GM18861 (cell line): ENCODE results near the gene CHML.

Experiments
- ATAC-seq: cut with Tn5 transposase; IDR thresholded peaks from one replicate; pipeline ENCODE4 v1.9.1; 2021; ENCODE audit not compliant: unreplicated experiment

CHML gene

DNA sequence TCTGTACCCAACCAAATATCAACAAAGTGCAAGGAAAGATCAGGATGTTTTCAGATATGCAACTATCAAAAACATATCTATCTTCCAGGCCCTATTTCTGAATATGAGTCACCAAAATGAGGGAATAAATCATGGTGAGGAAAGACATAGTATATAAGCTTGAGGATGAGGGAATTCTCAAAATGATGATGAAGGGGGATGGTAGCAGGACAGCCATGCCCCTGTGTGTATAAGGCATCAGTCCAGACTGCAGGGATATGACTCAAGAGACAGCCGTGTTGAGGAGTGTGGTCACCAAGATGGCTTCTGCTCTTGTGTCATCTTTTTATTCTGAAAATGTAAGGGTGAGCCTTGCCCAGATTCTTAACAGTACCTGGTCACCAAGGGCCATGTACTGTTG lies 7.5 kb upstream of the CHML start:
- no peak for ATAC-seq

DNA sequence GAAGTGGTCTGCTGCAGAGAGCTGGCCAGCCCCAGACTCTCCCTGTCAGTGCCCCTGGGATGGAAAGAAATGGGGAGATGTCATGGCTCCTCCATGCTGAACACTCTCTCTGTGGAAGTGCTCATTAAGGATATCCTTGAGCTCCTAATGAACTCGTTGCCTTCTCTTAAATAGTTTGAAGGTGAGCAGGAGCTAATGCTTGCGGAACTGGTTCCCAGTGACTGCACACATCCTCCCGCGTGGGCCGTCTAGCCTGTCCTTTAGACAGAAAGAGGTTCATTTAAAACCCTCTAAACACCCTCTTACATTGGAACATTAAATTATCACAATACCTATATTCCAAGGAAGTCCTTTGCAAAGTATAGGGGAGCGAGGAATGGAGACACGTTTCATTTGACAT lies 6.0 kb upstream of the CHML start:
- ATAC-seq = no peak

DNA sequence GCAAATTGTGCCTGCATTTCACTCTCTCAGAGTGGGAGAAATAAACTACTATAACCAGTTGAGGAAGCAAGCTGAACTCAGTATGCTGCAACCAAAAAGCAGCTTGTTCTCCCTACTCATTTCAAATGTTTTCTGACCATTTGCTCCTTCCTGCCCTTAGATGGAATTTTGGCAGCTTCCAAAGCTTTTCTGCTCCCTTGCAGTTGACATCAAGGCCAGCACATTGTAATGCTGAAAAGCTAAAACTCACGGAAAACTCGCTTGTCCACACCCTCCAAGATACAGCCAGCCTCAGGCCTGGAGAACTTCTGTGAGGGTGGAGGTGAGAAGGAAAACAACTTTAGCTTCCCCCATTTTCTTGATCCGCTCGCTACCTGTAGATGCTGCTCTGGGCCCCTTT lies 5.0 kb upstream of the CHML start:
- no peak for ATAC-seq

DNA sequence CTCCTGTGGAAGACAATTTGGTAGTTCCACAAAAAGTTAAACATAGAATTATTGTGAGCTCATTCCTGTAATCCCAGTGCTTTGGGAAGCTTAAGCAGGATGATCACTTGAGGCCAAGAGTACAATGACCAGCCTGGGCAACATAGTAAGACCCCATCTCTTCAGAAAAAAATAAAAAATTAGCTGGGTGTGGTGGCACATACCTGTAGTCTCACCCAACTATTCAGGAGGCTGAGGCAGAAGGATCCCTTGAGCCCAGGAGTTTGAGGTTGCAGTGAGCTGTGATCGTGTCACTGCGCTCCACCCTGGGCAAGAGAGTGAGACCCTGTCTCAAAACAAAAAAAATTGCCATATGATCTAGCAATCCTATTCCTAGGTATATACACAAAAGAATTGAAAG lies 4.1 kb upstream of the CHML start:
- ATAC-seq = no peak

DNA sequence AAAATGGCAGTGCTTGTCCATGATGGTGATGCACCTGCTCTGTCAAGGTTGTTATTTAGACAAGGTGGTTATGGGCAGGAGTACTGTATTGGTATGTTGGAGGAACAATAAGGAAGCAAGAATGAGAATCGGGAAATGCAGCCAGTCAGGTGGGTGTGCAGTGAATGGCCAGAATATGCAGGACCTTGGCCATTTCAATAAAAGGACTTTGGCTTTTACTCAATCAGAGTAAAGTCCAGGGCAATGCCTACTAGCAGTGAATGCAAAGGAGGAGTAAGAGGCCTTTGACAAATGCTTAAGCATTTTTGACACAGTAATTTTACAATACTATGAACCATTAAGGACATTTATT lies 2.4 kb upstream of the CHML start:
- no peak for ATAC-seq

DNA sequence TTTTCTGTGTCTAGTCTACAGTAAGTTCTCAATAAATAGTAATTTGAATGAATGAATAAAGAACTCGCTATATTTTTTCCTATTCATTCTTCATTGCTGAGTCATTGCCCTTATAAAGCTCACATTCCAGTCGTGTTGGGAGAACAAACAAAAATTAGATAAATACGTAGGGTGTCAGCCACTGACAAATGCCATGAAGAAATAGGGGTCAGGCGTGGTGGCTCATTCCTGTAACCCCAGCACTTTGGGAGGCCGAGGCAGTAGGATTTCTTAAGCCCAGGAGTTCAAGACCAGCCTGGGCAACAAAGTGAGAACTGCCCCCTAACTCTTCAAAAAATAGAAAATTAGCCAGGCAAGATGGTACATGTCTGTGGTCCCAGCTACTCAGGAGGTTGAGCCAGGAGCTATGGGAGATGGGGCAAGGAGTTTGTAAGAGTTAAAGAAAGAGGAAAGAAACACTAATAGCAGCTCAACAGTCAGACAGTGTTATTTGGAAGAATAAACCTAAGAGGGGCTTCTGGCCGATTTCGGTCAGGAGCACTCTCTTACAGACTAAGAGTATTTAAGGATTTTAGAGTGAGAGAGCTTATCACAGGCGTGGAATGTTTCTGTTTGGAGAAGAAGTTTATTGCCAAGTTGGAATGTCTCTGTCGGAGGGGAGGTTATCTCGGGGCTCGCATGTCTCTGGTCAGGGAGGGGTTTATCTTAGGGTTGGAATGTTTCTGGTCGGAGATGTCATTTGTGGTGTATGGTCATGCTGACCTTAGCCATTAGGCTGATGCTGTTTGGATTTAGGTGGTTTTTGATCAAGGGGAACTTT lies 1.8 kb upstream of the CHML start:
- no peak for ATAC-seq

DNA sequence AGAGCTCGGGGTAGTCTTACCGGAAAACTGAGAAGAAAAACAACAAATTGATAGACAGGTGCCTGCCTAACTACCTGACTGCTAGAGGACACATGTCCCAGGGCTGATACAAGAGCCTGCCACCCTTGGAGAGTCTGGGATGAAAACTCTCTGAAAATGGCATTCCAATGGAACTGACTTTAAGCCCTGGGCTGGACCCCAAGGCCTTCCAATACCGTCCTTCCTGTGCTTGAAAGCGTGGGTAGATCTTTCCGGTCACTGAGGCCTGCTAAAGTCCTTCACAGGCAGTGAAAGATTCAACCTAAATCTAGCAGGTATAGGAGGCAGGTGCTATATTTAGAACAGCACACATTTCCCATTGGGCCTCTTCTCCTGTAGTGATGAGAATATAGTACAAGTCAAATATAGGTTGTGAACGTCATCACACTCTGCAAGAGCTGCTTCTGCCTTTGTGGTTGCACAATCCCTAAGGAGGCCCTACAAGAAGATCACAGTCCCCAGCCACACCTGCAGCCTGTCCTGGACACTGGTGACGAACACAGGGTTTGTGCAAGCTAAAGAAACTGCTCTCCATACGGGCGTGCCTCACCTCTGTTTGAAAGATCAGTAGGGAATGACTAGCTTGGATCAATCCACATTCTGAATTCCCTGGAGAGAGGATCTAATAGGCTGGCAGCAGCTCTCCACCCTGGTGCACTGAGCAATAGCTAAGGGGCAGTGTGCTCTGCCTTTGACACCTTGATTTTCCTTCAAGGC lies 876 bp upstream of the CHML start:
- ATAC-seq = no peak

DNA sequence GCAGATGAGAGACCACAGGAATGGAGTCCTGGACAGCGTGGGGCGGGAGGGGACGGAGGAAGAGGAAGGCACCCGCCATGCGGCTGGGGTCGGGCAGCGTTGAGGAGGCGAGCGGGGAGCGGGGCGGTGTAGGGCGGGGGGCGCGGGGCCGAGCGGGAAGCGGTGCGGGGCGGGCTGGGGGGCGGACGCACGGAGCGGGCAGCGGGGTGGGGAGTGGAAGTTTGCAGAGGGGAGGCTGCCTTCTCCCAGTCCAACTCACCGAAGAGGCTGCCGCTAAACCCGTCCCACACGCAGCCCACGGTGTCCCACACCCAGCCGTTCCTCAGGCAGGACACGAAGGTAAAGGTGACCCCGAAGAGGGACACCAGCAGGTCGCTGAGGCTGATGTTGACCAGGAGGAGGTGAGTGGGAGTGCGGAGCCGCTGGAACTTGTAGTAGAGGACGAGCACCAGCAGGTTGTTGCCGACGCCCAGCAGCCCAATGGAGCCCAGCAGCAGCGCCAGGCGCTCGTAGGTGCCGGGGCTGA lies 483 bp downstream of the CHML start:
- ATAC-seq = peak; percentile 53

DNA sequence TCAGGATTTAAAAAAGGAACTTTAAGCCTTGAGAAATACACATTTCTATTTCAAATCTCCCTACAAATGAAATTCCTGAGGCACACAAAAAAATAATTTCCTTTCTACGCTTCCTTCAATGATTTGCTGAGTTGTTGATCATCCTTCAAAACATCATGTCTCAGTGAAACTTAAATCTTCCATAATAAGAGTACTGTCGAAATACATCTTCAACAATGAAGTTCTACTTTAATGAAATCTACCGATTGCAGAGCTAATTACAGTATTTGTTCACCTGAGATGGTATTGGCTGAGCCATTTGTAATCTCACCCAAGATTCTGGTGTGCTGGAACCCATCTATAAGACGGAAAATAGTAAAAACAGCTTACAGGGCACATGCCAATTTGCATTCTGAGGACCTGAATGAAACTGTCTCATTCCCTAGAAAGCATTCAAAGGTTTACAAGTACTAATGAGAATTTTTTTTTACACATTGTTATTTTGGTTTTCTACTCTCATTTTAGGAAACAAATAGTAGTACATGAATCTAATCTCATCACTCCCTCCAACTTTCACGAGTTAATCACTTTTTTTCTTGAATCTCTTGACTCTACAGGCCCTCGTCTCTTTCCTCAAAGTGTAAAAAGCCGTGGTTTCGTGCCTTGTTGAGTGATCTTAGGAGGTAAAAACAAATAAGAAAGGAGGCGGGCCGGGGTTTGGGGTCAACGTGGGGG lies 1.1 kb downstream of the CHML start:
- ATAC-seq = no peak

DNA sequence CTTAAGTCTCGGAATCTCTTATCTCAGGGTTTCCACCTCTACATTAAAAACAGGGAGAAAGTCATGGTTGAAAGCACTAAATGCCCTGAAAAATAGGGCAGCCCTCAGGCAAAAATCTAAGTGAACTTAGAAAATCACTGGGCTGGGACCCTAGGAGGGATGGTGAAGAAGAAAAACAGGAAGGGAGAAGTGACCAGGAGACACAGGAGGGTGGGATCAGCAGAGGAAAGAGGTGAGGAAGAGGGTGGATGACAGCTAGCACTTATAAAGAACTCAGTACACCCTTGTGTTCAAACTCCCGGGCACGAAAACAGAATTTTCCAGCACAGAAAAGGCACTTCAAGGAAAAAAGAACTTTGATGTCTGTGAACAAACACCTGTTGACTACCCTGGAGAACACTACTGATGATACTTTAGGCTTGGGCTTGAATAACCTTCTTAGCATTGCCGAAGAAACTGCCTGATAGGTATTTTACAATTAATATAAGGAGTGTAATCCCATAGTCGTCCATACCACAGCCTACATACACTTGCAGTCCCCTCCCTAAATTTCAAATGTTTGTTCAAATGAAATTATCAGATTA lies 2.0 kb downstream of the CHML start:
- no peak for ATAC-seq

DNA sequence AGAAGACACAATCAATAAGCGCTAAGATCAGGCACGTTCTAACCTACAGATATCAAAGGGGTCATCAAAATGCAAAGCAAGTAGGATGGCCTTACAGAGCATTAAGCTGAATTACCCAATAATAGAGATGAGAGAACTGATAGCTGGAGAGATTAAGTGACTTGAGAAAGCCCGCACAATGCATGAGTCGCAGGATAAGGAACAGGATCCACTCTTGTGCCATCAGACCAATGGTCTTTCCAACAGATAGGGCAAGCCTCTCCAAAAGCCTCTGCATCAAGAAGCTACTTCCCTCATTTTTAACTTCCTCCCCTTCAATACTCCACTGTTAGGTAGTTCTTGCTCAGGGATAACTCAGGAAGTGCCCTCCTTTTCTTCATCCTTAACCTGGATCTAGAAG lies 2.6 kb downstream of the CHML start:
- no peak for ATAC-seq

DNA sequence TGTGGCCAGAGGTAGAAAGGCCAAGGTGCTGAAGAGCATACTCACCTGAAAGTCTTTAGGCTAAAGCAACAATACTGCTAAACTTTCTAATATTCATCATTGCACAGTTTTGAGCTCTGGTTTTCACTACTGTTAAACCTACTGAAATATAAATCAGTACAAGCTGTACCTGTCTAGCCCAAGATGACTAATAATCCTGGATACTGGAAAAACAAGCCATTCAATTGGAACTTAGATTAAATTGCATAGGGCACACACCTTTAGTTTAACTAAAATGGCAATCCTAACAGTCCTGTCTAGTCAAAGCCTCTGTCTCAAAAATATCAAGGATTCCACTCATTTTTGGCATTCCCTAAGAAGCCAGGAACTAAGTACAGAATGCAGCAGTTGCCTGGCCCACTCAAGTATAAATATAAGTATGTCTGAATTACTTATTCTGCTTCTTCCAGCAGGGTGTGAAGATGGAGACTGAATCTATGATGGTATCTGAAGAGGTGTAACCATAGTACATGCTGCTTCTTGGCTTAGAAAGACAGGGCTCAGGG lies 3.1 kb downstream of the CHML start:
- ATAC-seq = no peak

DNA sequence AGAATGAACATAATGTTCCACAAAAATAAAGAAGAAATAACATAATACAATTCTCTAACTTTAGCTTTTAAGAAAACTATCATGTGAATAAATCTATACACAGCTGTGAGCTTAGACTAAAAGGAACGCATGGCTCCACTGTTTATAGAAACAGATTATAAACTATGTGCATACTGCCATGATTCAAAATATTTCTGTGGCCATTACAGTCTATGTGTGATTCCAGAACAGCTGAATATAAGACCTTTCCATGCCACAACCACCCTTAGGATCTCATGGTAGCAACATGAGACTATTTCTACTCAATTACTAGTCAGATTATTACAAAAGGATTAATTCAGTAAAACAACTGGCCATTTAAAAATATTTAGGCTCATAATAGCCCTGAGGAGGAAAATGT lies 3.9 kb downstream of the CHML start:
- ATAC-seq = no peak

DNA sequence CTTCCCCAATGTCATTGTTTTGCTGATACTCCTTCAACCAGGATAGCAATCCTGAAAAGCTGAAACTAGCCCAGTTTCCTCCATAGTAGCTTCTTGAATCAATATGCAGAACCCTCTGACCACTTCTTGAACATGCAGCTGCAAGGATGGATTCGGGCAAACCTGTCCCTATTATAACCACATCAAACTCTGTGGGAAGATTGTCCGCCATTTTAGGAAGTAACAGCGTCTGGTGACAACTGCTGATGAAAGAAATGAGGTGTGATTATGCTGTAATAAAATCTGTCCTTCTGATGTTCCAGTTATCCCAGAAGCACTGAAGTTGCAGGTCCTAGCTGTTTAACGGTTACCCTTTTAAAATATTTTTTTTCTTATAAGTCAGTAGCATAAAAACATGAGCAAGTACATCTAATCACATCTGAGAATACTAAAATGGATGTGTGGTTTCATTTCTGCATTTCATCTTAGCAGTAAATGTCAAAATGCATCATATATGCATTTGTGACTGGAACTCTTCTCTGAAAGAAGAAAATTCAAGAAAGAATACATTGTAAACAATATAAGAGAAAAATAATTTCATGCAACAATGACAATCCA lies 4.5 kb downstream of the CHML start:
- ATAC-seq = no peak

DNA sequence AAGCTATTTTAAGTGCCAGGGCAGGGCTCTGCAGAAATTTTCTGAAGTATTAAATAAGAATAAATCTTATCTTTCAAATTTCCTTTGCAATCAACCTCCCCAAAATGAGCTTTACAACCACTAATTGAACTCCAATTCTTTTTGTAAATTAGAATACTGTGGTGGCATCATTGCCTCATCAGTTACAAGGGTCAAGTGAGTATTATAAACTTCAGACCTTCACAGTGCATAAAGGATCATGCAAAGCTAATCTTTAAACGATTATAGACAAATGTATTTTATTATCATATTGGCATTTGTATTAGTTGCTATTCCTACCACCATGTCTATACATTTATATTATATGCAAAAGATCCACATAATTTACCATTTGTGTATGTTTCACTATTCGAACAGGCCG lies 7.2 kb downstream of the CHML start:
- no peak for ATAC-seq

DNA sequence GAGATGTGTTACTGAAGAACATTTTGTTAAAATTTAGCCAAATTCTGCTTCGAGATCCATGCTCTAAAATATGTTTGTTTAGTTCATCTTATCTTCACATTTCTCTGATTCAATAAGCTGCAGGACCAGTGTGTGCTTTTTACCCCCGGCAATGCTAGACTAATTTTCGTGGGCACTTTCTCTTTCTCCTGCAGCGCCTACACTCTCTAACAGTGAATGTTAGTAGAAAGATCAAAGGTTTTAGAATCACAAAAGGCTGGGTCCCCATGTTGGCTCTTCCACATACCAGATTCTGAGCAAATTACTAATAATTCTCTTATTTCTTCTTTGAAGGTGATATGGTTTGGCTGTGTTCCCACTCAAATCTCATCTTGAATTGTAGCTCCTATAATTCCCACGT lies 8.5 kb downstream of the CHML start:
- no peak for ATAC-seq

DNA sequence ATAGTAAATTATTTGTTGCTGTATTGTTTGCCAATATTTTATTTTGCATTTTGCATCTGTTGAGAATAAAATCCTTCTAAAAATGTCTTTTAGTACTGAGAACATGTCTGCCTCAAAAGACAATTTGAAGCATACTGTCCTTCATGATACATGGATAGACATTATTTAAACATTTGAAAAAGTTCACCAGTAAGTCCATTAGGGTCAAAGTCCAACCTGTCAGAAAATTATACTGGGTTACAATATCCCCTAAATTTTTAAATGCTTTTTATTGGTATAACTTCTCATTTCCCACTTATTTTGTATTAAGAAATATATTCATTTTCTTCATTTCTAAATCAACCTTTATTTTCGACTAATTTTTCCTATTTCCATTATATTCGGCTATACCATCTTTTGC lies 9.3 kb downstream of the CHML start:
- no peak for ATAC-seq

DNA sequence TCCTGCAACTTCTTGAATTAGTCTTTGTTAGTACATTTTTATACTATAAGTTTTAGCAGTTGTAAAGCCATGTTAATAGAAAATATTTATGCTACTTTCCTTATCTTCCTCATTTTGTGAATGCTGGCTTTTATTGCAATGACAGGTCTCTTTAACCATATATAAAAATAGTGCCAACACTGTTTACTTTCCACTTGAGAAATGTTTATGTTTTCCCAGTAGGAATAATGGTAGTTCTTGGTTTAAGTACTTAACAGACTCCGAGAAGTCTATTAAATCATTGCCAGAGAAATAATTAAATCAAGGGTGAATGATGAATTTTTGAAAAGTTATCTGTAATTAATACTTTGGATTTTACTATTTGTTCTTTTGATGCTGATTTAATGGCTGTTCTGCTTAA lies 9.7 kb downstream of the CHML start:
- no peak for ATAC-seq

DNA sequence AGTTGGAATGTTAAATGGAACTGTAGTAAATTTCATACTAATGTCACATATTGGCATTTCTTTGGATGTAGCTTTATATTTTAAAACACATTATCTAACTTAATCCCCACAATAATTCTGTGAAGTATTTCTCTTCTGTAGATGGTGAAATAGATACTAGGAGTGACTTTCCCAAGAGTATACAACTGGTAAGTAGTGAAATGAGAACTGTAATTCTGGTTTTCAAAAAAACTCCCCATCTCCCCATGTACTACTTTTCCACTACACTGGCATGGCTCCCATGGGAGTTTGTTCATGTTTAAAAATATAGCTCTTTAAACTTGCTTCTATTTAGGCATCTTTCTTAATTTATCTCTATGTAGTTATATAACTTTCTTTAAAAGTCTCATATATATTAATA lies 10.2 kb downstream of the CHML start:
- no peak for ATAC-seq

DNA sequence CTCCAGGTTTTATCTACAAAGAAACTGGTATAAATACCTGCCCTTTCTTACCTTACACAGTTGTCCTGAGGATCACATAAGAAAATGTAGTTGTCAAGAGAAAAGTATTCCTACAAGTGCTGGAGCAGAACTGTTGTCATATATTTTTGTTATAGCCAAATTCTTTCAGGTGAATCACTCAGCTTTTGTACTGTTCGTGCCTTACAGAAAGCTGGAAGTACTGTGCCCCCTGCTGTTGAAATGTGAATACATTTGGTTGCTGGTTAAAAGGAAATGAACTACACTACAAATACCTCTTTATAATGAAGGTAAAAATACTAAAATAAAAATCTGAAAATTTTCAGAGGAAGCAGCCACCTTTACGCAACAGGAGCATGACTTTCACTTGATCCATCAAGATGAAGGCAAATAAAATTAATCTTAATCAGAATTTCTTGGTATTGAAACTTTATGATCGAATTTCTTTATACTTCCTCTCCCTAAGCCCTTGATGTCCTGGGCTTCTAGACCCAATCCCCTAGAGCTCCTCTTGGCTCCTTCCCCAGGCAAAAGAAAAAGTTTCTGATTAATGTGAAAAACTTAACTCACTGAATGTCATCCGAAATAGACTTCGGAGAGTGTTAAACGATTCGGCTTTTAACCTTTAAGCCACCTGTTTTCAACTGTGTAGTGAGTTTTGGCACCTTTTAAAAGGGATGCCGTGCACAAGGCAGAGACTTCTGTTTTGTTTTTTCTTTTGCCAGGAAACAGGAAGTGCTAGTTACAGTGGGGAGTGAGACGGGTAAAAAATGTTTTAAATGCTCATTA lies 12.5 kb downstream of the CHML start:
- ATAC-seq = peak; percentile 74
